Panc1 (cell line): ENCODE measurements around the gene CAMK2A.

ENCODE experiments used
- POLR2AphosphoS5 ChIP-seq: IDR thresholded peaks from 2 replicates; pipeline ENCODE4 v1.6.1; 2012; ENCODE audit warnings: mild to moderate bottlenecking, low read depth, low read length, moderate library complexity
- SIN3A ChIP-seq: IDR thresholded peaks from 2 replicates; pipeline ENCODE4 v1.6.1; 2012; ENCODE audit warnings: low read depth, mild to moderate bottlenecking, low read length, moderate library complexity, borderline replicate concordance; ENCODE audit not compliant: insufficient read depth
- TF ChIP-seq, protein P1 (sequence below): fragments of 450-650 bp; IDR thresholded peaks from 2 replicates; pipeline ENCODE4 v1.5.1; 2017; ENCODE audit warnings: mild to moderate bottlenecking
- TF ChIP-seq, protein P2 (sequence below), 2 experiments: IDR thresholded peaks; 2 replicates each; pipeline ENCODE4 v1.6.1; 2011 to 2012; ENCODE audit warnings: low read depth in 2 of 2, control low read depth in 1 of 2, low read length in 1 of 2, mild to moderate bottlenecking in 1 of 2, moderate library complexity in 1 of 2; ENCODE audit not compliant: insufficient read depth in 1 of 2

DNA sequence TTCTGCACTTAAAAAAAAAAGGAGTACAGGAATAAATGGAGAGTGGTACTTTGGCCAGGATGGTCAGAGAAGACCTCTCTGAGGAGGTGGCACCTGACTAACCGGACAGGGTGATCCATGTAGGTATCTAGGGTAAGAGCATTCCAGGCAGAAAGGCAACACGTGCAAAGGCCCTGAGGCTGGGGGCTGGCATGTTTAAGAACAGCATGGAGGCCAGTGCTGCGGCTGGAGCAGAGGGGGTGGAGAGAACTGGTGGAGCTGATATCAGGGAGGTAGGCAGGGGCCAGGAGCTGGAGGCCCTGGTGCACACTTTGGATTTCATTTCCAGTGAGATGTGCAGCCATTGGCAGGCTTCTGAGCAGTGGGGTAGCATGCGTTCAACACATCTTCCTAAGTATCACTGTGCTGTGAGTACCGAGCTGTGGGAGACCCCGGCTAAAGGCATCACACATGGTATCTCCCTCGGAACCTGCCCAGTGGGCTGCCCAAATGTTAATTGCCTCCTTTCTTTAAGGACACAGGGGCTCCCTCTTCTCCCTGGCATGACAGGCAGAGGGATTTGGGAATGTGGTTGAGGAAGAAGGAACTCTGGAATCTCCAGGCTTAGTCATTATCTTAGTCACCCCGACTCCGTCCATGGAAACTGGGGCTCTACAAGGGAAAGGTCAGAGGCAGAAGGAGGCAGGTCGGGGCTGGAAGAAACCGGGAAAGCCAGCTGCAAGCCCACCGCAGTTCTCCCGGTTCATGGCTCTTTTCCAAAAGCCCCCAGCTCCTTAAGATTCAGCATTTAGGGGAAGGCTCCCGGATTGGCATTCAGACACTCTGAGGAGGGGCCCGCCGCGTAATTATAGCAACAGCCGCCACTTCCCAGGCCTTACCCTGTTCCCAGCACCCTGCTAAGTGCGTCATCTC lies 81.1 kb downstream of the CAMK2A start:
- TF ChIP-seq POLR2AphosphoS5 (no peak), SIN3A (no peak)
- TF ChIP-seq, protein P1, sequence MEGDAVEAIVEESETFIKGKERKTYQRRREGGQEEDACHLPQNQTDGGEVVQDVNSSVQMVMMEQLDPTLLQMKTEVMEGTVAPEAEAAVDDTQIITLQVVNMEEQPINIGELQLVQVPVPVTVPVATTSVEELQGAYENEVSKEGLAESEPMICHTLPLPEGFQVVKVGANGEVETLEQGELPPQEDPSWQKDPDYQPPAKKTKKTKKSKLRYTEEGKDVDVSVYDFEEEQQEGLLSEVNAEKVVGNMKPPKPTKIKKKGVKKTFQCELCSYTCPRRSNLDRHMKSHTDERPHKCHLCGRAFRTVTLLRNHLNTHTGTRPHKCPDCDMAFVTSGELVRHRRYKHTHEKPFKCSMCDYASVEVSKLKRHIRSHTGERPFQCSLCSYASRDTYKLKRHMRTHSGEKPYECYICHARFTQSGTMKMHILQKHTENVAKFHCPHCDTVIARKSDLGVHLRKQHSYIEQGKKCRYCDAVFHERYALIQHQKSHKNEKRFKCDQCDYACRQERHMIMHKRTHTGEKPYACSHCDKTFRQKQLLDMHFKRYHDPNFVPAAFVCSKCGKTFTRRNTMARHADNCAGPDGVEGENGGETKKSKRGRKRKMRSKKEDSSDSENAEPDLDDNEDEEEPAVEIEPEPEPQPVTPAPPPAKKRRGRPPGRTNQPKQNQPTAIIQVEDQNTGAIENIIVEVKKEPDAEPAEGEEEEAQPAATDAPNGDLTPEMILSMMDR, result no peak
- TF ChIP-seq, protein P2, sequence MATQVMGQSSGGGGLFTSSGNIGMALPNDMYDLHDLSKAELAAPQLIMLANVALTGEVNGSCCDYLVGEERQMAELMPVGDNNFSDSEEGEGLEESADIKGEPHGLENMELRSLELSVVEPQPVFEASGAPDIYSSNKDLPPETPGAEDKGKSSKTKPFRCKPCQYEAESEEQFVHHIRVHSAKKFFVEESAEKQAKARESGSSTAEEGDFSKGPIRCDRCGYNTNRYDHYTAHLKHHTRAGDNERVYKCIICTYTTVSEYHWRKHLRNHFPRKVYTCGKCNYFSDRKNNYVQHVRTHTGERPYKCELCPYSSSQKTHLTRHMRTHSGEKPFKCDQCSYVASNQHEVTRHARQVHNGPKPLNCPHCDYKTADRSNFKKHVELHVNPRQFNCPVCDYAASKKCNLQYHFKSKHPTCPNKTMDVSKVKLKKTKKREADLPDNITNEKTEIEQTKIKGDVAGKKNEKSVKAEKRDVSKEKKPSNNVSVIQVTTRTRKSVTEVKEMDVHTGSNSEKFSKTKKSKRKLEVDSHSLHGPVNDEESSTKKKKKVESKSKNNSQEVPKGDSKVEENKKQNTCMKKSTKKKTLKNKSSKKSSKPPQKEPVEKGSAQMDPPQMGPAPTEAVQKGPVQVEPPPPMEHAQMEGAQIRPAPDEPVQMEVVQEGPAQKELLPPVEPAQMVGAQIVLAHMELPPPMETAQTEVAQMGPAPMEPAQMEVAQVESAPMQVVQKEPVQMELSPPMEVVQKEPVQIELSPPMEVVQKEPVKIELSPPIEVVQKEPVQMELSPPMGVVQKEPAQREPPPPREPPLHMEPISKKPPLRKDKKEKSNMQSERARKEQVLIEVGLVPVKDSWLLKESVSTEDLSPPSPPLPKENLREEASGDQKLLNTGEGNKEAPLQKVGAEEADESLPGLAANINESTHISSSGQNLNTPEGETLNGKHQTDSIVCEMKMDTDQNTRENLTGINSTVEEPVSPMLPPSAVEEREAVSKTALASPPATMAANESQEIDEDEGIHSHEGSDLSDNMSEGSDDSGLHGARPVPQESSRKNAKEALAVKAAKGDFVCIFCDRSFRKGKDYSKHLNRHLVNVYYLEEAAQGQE (IDR thresholded peaks at IDR 0.05; ENCODE audit: insufficient read depth in 1 of 2, low read depth in 2 of 2, low read length in 1 of 2), result no peak
